GM12873 (cell line): ENCODE data around the gene NAB1.

ENCODE experiments used
- TF ChIP-seq, protein P1 (sequence below): IDR thresholded peaks from 2 replicates; pipeline ENCODE4 v1.5.1; 2012; ENCODE audit warnings: low read depth, mild to moderate bottlenecking, moderate library complexity, low read length, control low read depth; ENCODE audit not compliant: insufficient read depth; ENCODE audit errors: missing control alignments

Gene NAB1

DNA sequence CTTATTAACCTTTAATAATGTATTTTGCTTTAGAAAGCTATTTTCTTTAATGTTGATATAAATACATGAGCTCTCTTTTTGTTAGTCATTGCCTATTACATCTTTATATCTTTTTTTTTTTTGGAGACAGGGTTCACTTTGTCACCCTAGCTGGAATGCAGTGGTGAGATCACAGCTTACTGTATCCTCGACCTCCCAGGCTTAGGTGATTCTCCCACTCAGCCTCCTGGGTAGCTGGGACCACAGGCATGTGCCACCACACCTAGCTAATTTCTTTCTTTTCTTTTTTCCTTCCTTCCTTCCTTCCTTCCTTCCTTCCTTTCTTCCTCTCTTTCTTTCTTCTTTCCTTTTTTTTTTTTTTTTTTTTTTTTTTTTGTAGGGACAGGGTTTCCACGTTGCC lies 15.4 kb downstream of the NAB1 start:
- TF ChIP-seq, protein P1, sequence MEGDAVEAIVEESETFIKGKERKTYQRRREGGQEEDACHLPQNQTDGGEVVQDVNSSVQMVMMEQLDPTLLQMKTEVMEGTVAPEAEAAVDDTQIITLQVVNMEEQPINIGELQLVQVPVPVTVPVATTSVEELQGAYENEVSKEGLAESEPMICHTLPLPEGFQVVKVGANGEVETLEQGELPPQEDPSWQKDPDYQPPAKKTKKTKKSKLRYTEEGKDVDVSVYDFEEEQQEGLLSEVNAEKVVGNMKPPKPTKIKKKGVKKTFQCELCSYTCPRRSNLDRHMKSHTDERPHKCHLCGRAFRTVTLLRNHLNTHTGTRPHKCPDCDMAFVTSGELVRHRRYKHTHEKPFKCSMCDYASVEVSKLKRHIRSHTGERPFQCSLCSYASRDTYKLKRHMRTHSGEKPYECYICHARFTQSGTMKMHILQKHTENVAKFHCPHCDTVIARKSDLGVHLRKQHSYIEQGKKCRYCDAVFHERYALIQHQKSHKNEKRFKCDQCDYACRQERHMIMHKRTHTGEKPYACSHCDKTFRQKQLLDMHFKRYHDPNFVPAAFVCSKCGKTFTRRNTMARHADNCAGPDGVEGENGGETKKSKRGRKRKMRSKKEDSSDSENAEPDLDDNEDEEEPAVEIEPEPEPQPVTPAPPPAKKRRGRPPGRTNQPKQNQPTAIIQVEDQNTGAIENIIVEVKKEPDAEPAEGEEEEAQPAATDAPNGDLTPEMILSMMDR = no peak

GRCh38 chr2:190666895-190667294 lies 18.0 kb downstream of the NAB1 start:
- TF ChIP-seq, protein P1 = no peak

- TF ChIP-seq, protein P1 = no peak
Measured at GRCh38 chr2:190668892-190669291, 20.0 kb downstream of the NAB1 start.

DNA sequence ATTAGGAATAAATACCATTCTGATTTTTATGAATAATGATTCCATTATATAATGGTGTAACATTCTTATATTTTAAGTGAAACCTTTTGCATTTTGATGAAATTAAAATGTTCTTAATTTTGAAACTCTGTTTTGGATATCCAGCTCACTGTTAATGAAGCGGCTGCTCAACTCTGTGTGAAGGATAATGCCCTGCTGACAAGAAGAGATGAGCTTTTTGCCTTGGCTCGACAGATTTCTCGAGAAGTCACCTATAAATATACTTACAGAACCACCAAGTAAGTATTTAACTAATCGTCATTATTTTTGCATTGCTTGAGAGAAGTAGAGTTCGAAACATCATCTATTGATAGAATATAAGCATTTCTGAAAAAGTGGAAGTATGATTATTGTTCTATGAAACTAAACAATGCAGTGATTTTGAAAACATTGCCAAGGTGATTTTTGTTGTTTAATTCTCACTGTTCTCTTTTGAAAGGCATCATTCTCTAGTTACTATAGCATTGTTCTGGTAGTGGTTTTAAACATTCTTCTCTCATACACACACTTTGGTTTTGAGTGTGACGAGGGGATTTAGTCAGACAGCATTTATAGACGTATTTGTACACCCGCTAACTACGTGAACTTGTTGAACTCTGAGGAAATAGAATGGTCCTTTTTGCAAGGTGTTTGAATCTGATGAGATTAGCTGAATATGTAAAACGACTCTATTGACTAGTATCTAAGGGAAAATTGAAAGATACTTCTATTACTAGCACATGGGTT lies 21.5 kb downstream of the NAB1 start:
- TF ChIP-seq, protein P1 = no peak

- TF ChIP-seq, protein P1 = no peak
Measured at GRCh38 chr2:190674966-190675650, 26.2 kb downstream of the NAB1 start.

DNA sequence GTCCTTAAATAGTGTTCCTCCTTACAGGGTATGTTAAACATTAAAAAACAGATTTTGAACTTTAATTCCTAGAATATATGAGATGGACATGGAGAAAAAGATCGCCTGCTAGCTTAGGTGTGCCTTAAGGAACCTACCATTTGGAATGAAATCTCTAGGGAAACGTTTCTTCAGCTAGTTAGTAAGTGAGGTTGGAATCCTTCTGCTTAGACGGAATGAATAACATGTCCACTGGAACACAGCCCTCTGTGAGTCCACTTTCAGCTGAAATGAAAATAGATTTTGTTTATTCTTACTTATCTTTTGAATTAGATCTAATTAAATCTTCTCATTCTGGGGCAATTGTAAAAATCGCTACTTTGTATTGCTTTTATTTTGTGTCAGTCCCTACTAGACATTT lies 28.4 kb downstream of the NAB1 start:
- TF ChIP-seq, protein P1 = no peak

GRCh38 chr2:190678444-190679162 lies 29.7 kb downstream of the NAB1 start:
- TF ChIP-seq, protein P1 = no peak
